Endodermal cell (in vitro differentiated cells): ENCODE data around the gene USP9X. TPM values are rescaled to one million over a fixed set of nuclear protein-coding genes. Genes with fewer than 3 reads are reported as not detected.
A peak's percentile ranks its signal among the peaks of the same experiment; 100 is the strongest.

ENCODE experiments used
- DNase-seq: peaks from one replicate; pipeline ENCODE4 v3.0.0-alpha.2; 2017
- H3K27ac ChIP-seq: 2 replicates; pipeline ENCODE4 v1.5.1; 2013; ENCODE audit warnings: mild to moderate bottlenecking, low read depth, low read length, moderate library complexity
- H3K27me3 ChIP-seq: 2 replicates; pipeline ENCODE4 v1.6.1; 2013; ENCODE audit warnings: mild to moderate bottlenecking, low read length, moderate library complexity; ENCODE audit not compliant: insufficient read depth, control insufficient read depth, poor library complexity, severe bottlenecking
- H3K36me3 ChIP-seq: 2 replicates; pipeline ENCODE4 v1.7.0; 2013; ENCODE audit warnings: mild to moderate bottlenecking, low read length, moderate library complexity; ENCODE audit not compliant: control insufficient read depth, insufficient read depth
- H3K4me1 ChIP-seq: one replicate; pipeline ENCODE4 v1.7.0; 2013; ENCODE audit warnings: low read length; ENCODE audit not compliant: control insufficient read depth, insufficient read depth
- H3K4me3 ChIP-seq: 2 replicates; pipeline ENCODE4 v1.5.1; 2013; ENCODE audit warnings: mild to moderate bottlenecking, low read length, moderate library complexity
- H3K9ac ChIP-seq: 2 replicates; pipeline ENCODE4 v1.6.1; 2013; ENCODE audit warnings: mild to moderate bottlenecking, low read length, moderate library complexity; ENCODE audit not compliant: poor library complexity, severe bottlenecking; ENCODE audit errors: extremely low read depth
- H3K9me3 ChIP-seq: 2 replicates; pipeline ENCODE4 v1.6.1; 2013; ENCODE audit warnings: mild to moderate bottlenecking, low read length, moderate library complexity; ENCODE audit not compliant: control insufficient read depth
- H3K27ac Mint-ChIP-seq: 2 replicates; pipeline ENCODE4 v1.8.0; 2020; ENCODE audit warnings: mixed read lengths
- H3K27me3 Mint-ChIP-seq: 2 replicates; pipeline ENCODE4 v1.8.0; 2021; ENCODE audit warnings: mild to moderate bottlenecking, mixed read lengths; ENCODE audit not compliant: insufficient read depth
- H3K36me3 Mint-ChIP-seq: 2 replicates; pipeline ENCODE4 v1.8.0; 2020; ENCODE audit warnings: low read depth, mixed read lengths
- H3K4me1 Mint-ChIP-seq: 2 replicates; pipeline ENCODE4 v1.8.0; 2020; ENCODE audit warnings: mixed read lengths
- H3K4me3 Mint-ChIP-seq: 2 replicates; pipeline ENCODE4 v1.8.0; 2020; ENCODE audit warnings: mild to moderate bottlenecking, moderate library complexity, mixed read lengths
- H3K9me3 Mint-ChIP-seq: 2 replicates; pipeline ENCODE4 v1.8.0; 2020; ENCODE audit warnings: mild to moderate bottlenecking, mixed read lengths
- WGBS, 2 experiments: methylation state at CpG; one replicate each; pipeline versions ENCODE4 v1.1.5 to v1.1.7; 2013; ENCODE audit warnings: missing lambda C conversion rate in 2 of 2, mixed read lengths in 1 of 2; ENCODE audit not compliant: insufficient coverage in 1 of 2, insufficient read length in 1 of 2; 5-methylcytosine and 5-hydroxymethylcytosine counted together
- total RNA-seq, 2 donors: library from RNA; stranded (reverse); fragmentation: NEBNext Ultra II Directional in 1 of 2; extraction: Animal tissue kit (Norgen Biotek cat#: 25700) in 1 of 2; gene quantifications; 2 replicates in 1 of 2; 3 replicates in 1 of 2; pipeline ENCODE4 v1.2.1, GENCODE V29; 2021
- TF ChIP-seq, protein P1 (sequence below): fragments of 200-600 bp; sonication (generic); conservative IDR thresholded peaks from 2 replicates; pipeline ENCODE4 v1.5.0; 2021; ENCODE audit warnings: antibody characterized with exemption, mild to moderate bottlenecking

Gene USP9X
- total RNA-seq, 2 donors from 2014 or later: 88.1 to 128 TPM

DNA sequence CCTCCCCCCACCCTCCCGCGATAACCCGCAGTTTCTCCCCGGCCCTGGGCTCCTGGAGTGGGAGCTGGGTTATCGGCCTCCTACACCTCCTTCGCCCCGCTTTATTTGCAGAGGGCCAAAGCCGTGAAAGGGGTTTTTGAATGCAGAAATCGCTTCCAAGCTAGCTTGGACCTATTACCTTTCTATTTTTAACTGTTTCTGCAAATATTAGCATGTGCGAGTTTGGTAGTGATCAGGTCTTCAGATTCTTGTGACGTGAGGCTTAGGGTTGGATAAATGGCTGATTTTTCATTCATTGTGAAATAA, 1.3 kb downstream of the USP9X start:
- Mint-ChIP-seq H3K4me1 (peaks cover 40% of the 10 kb centered on the region), H3K27me3 (no peaks in the 10 kb centered on the region), H3K36me3 (peaks cover 12% of the 10 kb centered on the region), H3K4me3 (peak overlapping the region; percentile 89), H3K9me3 (peaks cover 22% of the 10 kb centered on the region), H3K27ac (peak overlapping the region; percentile 88)
- Histone ChIP-seq H3K9me3 (no peaks in the 10 kb centered on the region), H3K27ac (peak overlapping the region; percentile 100), H3K36me3 (no peaks in the 10 kb centered on the region), H3K4me3 (peak overlapping the region; percentile 88), H3K9ac (peak overlapping the region; percentile 87), H3K4me1 (no peaks in the 10 kb centered on the region), H3K27me3 (no peaks in the 10 kb centered on the region)
- 0% methylated on average over 3 to 11 of the region's 11 CpGs for WGBS, 2 experiments
- TF ChIP-seq, protein P1, sequence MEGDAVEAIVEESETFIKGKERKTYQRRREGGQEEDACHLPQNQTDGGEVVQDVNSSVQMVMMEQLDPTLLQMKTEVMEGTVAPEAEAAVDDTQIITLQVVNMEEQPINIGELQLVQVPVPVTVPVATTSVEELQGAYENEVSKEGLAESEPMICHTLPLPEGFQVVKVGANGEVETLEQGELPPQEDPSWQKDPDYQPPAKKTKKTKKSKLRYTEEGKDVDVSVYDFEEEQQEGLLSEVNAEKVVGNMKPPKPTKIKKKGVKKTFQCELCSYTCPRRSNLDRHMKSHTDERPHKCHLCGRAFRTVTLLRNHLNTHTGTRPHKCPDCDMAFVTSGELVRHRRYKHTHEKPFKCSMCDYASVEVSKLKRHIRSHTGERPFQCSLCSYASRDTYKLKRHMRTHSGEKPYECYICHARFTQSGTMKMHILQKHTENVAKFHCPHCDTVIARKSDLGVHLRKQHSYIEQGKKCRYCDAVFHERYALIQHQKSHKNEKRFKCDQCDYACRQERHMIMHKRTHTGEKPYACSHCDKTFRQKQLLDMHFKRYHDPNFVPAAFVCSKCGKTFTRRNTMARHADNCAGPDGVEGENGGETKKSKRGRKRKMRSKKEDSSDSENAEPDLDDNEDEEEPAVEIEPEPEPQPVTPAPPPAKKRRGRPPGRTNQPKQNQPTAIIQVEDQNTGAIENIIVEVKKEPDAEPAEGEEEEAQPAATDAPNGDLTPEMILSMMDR: no peak
- DNase-seq: no peak

DNA sequence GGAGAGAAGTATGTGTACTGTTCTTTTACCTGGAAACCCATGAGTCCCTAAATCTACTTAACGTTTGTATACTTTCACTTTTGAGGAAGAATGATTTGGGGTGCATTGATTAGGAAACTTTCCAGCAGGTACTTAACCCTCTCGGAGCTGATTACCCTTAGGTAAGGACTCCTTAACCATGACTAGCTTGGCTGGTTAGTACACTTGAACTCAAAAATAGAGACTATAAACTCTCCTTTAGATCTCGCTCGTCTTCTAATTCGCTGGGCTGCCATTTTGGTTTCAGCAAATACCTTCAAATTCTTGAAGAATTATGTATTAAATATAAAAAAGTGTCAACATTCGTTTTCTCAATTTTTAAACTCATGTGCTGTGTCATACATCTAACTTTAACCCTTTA, 2.0 kb downstream of the USP9X start:
- DNase-seq: no peak
- Mint-ChIP-seq H3K4me1 (peaks cover 46% of the 10 kb centered on the region), H3K36me3 (peaks cover 12% of the 10 kb centered on the region), H3K4me3 (peak overlapping the region; percentile 89), H3K9me3 (peaks cover 22% of the 10 kb centered on the region), H3K27me3 (no peaks in the 10 kb centered on the region), H3K27ac (peak overlapping the region; percentile 88)
- WGBS, 2 experiments: 0% methylated on average over 1 of the region's 6 CpGs; no CpG with 5 or more reads in 1 of the 2 experiments
- Histone ChIP-seq H3K36me3 (peaks cover 2% of the 10 kb centered on the region), H3K9ac (peak overlapping the region; percentile 87), H3K9me3 (no peaks in the 10 kb centered on the region), H3K4me1 (no peaks in the 10 kb centered on the region), H3K27ac (no peak overlapping the region), H3K4me3 (peak overlapping the region; percentile 88), H3K27me3 (no peaks in the 10 kb centered on the region)
- TF ChIP-seq, protein P1: no peak

DNA sequence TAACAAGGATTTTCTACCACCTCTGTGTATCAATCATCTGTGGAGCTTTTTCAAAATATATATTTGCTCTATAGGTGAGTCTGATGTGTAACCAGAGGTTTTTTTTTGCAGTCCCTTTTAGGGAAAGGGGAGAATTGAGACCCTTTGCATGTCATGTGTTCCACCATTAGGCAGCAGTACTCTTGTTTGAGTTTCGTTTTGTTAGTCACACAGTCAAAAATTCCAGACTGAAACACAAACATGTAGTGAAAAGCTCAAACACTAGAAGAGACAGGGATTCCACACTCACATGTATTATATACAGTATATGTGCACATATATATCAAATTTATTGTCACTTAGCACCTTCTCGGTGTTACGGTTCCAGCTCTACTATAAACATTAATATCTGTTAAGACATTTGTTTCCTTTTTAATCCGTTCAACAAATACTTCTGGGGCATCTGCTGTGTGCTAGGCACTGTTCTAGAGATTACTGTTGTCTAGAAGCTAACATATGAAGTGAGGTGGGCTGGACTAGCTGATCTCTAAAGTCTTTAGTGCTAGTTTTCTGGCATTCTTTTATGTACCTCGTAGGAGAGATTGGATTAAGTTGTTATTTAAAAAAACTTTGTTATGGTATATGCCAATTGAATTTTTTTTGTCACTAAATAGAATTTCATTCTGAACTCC, 5.5 kb downstream of the USP9X start:
- Mint-ChIP-seq H3K9me3 (peaks cover 19% of the 10 kb centered on the region), H3K27me3 (no peaks in the 10 kb centered on the region), H3K4me1 (peaks cover 49% of the 10 kb centered on the region), H3K4me3 (no peak overlapping the region), H3K27ac (no peak overlapping the region), H3K36me3 (peaks cover 18% of the 10 kb centered on the region)
- Histone ChIP-seq H3K36me3 (peaks cover 7% of the 10 kb centered on the region), H3K9me3 (no peaks in the 10 kb centered on the region), H3K4me3 (peak overlapping the region; percentile 88), H3K9ac (no peak overlapping the region), H3K4me1 (no peaks in the 10 kb centered on the region), H3K27me3 (no peaks in the 10 kb centered on the region), H3K27ac (no peak overlapping the region)
- 77% methylated on average over 5 of the region's 5 CpGs; no CpG with 5 or more reads in 1 of the 2 experiments for WGBS, 2 experiments
- TF ChIP-seq, protein P1: no peak
- no peak for DNase-seq
